Heart left ventricle (tissue), 13 donors: ENCODE measurements around the gene NCK2.

Experiments
- POLR2A ChIP-seq, 2 donors: fragments of 450-650 bp; IDR thresholded peaks; one replicate each; pipeline ENCODE4 v1.6.1; 2017; ENCODE audit warnings: antibody characterized with exemption in 2 of 2, mild to moderate bottlenecking in 2 of 2, moderate library complexity in 2 of 2
- TF ChIP-seq, protein P1 (sequence below), 12 donors: fragments of 200-600 bp; sonication (generic) in 4 of 12; IDR thresholded peaks; one replicate each; pipeline versions ENCODE4 v1.5.0 to v1.8.0; 2018 to 2022; ENCODE audit warnings: antibody characterized with exemption in 12 of 12, mild to moderate bottlenecking in 5 of 12
- donor health status: ischemic (EF 13 %, LVEDD 7.1; RV severe dilation, severe dysfunction).
- donor health status: DM: no; HTN: yes; CAD: no.
- donor health status: DM: no; HTN: no; CAD: no.
- donor health status: ischemic (EF 25% LVEDD 6.9; RV normal size, moderate dysfunction).
- donor health status: ischemic (EF 25% LVEDD 5.7; RV mildly dilated, moderate dysfunction).
- donor health status: ischemic (EF 35%, LVEDD 5.7; RV mildly dilated, moderate dysfunction).
- donor health status: nonischemic (EF 11% LVEDD 7.7; RV severe dilation, severe dysfunction).
- donor health status: DM: yes; HTN: yes; CAD: no.
- donor health status: PGD.
- donor health status: ischemic (EF 29% LVEDD 5.4; RV normal size, mild dysfunction).
- donor health status: nonischemic (EF 23%, LVEDD 6.1; RV moderate dilation, normal function).

DNA sequence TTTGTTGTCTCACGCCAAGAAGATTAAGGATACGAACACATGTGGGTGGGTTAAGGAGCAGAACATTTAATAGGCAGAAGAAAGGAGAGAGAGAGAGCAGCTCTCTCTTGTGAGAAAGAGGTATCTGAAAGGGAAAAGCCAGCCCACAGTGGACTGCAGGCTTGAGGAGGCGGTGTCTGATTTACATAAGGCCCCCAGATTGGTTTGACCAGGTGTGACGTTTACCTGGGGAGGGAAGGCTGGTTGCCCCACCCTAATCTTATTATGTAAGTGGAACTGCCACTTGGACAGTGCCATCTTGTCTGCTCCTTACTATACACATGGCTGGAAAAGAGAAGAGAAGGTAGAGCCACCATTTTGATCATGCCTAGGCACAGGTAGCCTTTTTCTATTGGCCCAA, 189.2 kb downstream of the NCK2 start:
- no peak for TF ChIP-seq POLR2A (IDR thresholded peaks at IDR 0.05)
- TF ChIP-seq, protein P1, sequence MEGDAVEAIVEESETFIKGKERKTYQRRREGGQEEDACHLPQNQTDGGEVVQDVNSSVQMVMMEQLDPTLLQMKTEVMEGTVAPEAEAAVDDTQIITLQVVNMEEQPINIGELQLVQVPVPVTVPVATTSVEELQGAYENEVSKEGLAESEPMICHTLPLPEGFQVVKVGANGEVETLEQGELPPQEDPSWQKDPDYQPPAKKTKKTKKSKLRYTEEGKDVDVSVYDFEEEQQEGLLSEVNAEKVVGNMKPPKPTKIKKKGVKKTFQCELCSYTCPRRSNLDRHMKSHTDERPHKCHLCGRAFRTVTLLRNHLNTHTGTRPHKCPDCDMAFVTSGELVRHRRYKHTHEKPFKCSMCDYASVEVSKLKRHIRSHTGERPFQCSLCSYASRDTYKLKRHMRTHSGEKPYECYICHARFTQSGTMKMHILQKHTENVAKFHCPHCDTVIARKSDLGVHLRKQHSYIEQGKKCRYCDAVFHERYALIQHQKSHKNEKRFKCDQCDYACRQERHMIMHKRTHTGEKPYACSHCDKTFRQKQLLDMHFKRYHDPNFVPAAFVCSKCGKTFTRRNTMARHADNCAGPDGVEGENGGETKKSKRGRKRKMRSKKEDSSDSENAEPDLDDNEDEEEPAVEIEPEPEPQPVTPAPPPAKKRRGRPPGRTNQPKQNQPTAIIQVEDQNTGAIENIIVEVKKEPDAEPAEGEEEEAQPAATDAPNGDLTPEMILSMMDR (IDR thresholded peaks at IDR 0.05): no peak
